HCT116 (cell line): ENCODE measurements around the gene CDHR1. TPM values are rescaled to one million over a fixed set of nuclear protein-coding genes. Genes with fewer than 3 reads are reported as not detected.

Experiments
- ATAC-seq: fragments of 200-7000 bp; cut with Tn5 transposase; 2 replicates; pipeline ENCODE4 v1.9.1; 2020; ENCODE audit warnings: mild to moderate bottlenecking, moderate library complexity
- BruUV-seq: library from RNA; stranded (reverse); fragments of 400-500 nt; replicated peaks from 2 replicates; lab custom pipeline; 2021; lab: Mats Ljungman, UMichigan
- CTCF ChIA-PET: fragments of 300-600 bp; sonication (Branson Sonifier 250); formaldehyde crosslinking; loops from one replicate; lab custom pipeline; 2021; ENCODE audit warnings: antibody characterized with exemption; lab: Charles Lee
- POLR2A ChIA-PET: fragments of 300-600, 350-600 bp; sonication (Branson Sonifier 250); formaldehyde crosslinking; loops from one replicate; lab custom pipeline; 2021; ENCODE audit warnings: antibody characterized with exemption; lab: Charles Lee
- RAD21 ChIA-PET, 2 experiments: fragments of 300-600 bp; sonication (Branson Sonifier 250); formaldehyde crosslinking; loops; one replicate each; lab custom pipeline; 2023; ENCODE audit warnings: low total read pairs in 2 of 2; ENCODE audit not compliant: uncharacterized antibody in 2 of 2, unreplicated experiment in 2 of 2, low non-redundant PET in 1 of 2; lab: Charles Lee
- DNase-seq: peaks from one replicate; pipeline ENCODE4 v3.0.0-alpha.2; 2010; ENCODE audit warnings: low read depth, low spot score
- H2AFZ ChIP-seq: fragments of 200-600 bp; shearing (Covaris generic), sonication (generic); 2 replicates; pipeline ENCODE4 v1.6.1; 2017; ENCODE audit warnings: low read depth, mixed run types, mixed read lengths, antibody characterized with exemption, low read length; ENCODE audit not compliant: poor library complexity, severe bottlenecking
- H3K27ac ChIP-seq: 2 replicates; pipeline ENCODE4 v1.5.1; 2012; ENCODE audit warnings: low read depth, low read length
- H3K27me3 ChIP-seq: fragments of 200-600 bp; sonication (generic); 2 replicates; pipeline ENCODE4 v1.6.1; 2016; ENCODE audit warnings: mixed run types, low read length, mixed read lengths; ENCODE audit not compliant: insufficient read depth
- H3K36me3 ChIP-seq, 2 experiments: fragments of 200-500 bp in 1 of 2; fragments of 200-600 bp in 1 of 2; sonication (Bioruptor generic) in 1 of 2; sonication (generic) in 1 of 2; 2 replicates each; pipeline versions ENCODE4 v1.5.1 to v1.6.1; 2014 to 2016; ENCODE audit warnings: low read length in 2 of 2, inconsistent platforms in 1 of 2, mixed read lengths in 1 of 2, mixed run types in 1 of 2; ENCODE audit not compliant: insufficient read depth in 2 of 2, control insufficient read depth in 1 of 2
- H3K4me1 ChIP-seq, 2 experiments: fragments of 200-600 bp in 1 of 2; sonication (generic) in 1 of 2; 2 replicates each; pipeline versions ENCODE4 v1.5.1 to v1.6.1; 2012 to 2017; ENCODE audit warnings: low read length in 2 of 2, inconsistent platforms in 1 of 2, mild to moderate bottlenecking in 1 of 2, mixed read lengths in 1 of 2, mixed run types in 1 of 2, moderate library complexity in 1 of 2; ENCODE audit not compliant: insufficient read depth in 2 of 2, control insufficient read depth in 1 of 2
- H3K4me2 ChIP-seq: fragments of 200-600 bp; sonication (generic); 2 replicates; pipeline ENCODE4 v1.6.1; 2017; ENCODE audit warnings: mixed run types, low read length, mixed read lengths
- H3K4me3 ChIP-seq, 2 experiments: fragments of 200-600 bp in 1 of 2; sonication (generic) in 1 of 2; replicated peaks in 1 of 2; 2 replicates each; pipeline ENCODE4 v1.5.1; 2011 to 2016; ENCODE audit warnings: low read length in 2 of 2, control low read depth in 1 of 2, low read depth in 1 of 2, mild to moderate bottlenecking in 1 of 2, mixed read lengths in 1 of 2, mixed run types in 1 of 2
- H3K79me2 ChIP-seq: fragments of 200-600 bp; sonication (generic); 2 replicates; pipeline ENCODE4 v1.6.1; 2017; ENCODE audit warnings: mild to moderate bottlenecking, mixed run types, low read length, moderate library complexity, mixed read lengths; ENCODE audit not compliant: insufficient read depth
- H3K9ac ChIP-seq: fragments of 200-600 bp; sonication (generic); 2 replicates; pipeline ENCODE4 v1.6.1; 2016; ENCODE audit warnings: low read length, mixed read lengths
- H3K9me2 ChIP-seq: fragments of 200-600 bp; sonication (generic), shearing (Covaris generic); 2 replicates; pipeline ENCODE4 v1.6.1; 2017; ENCODE audit warnings: mixed run types, mild to moderate bottlenecking, moderate library complexity; ENCODE audit not compliant: insufficient read depth
- H3K9me3 ChIP-seq, 2 experiments: fragments of 200-500 bp in 1 of 2; fragments of 200-600 bp in 1 of 2; sonication (Bioruptor generic) in 1 of 2; sonication (generic) in 1 of 2; 2 replicates each; pipeline ENCODE4 v1.6.1; 2014 to 2017; ENCODE audit warnings: low read length in 2 of 2, mixed read lengths in 2 of 2, inconsistent platforms in 1 of 2, low read depth in 1 of 2, mild to moderate bottlenecking in 1 of 2, mixed run types in 1 of 2, moderate library complexity in 1 of 2; ENCODE audit not compliant: control insufficient read depth in 1 of 2, insufficient read depth in 1 of 2
- H4K20me1 ChIP-seq: fragments of 200-600 bp; sonication (generic), shearing (Covaris generic); 2 replicates; pipeline ENCODE4 v1.6.1; 2017; ENCODE audit warnings: mixed run types, mild to moderate bottlenecking, moderate library complexity; ENCODE audit not compliant: insufficient read depth
- CBX3 ChIP-seq: IDR thresholded peaks from 2 replicates; pipeline ENCODE4 v1.6.1; 2012; ENCODE audit warnings: low read depth
- CTCF ChIP-seq, 3 experiments: fragments of 200-600 bp in 1 of 3; sonication (generic) in 1 of 3; IDR thresholded peaks in 2 of 3; conservative IDR thresholded peaks in 1 of 3; 2 replicates each; pipeline ENCODE4 v1.5.1; 2012 to 2017; ENCODE audit warnings: low read depth in 2 of 3, low read length in 2 of 3, antibody characterized with exemption in 1 of 3, borderline replicate concordance in 1 of 3, control low read depth in 1 of 3, mild to moderate bottlenecking in 1 of 3, mixed read lengths in 1 of 3, mixed run types in 1 of 3, moderate library complexity in 1 of 3; ENCODE audit not compliant: insufficient read depth in 1 of 3
- EZH2phosphoT487 ChIP-seq: fragments of 200-600 bp; IDR thresholded peaks from 2 replicates; pipeline ENCODE4 v1.6.1; 2018; ENCODE audit warnings: antibody characterized with exemption, borderline replicate concordance
- FOSL1 ChIP-seq: IDR thresholded peaks from 2 replicates; pipeline ENCODE4 v1.6.1; 2012; ENCODE audit warnings: low read depth
- RAD21 ChIP-seq: IDR thresholded peaks from 2 replicates; pipeline ENCODE4 v1.6.1; 2012; ENCODE audit warnings: low read depth, mild to moderate bottlenecking
- intact Hi-C: fragments of 100-400 bp; cut with micrococcal nuclease; formaldehyde crosslinking; loops from 2 replicates; pipeline ENCODE4 v1.10.0; 2022
- total RNA-seq: library from RNA; stranded (reverse); gene quantifications from one replicate; pipeline ENCODE4 v1.2.1, GENCODE V29; 2021; ENCODE audit not compliant: unreplicated experiment
- TF ChIP-seq, protein P1 (sequence below): IDR thresholded peaks from 2 replicates; pipeline ENCODE4 v1.6.1; 2012

Gene CDHR1
- total RNA-seq, 1 experiment from 2014 or later: not detected

DNA sequence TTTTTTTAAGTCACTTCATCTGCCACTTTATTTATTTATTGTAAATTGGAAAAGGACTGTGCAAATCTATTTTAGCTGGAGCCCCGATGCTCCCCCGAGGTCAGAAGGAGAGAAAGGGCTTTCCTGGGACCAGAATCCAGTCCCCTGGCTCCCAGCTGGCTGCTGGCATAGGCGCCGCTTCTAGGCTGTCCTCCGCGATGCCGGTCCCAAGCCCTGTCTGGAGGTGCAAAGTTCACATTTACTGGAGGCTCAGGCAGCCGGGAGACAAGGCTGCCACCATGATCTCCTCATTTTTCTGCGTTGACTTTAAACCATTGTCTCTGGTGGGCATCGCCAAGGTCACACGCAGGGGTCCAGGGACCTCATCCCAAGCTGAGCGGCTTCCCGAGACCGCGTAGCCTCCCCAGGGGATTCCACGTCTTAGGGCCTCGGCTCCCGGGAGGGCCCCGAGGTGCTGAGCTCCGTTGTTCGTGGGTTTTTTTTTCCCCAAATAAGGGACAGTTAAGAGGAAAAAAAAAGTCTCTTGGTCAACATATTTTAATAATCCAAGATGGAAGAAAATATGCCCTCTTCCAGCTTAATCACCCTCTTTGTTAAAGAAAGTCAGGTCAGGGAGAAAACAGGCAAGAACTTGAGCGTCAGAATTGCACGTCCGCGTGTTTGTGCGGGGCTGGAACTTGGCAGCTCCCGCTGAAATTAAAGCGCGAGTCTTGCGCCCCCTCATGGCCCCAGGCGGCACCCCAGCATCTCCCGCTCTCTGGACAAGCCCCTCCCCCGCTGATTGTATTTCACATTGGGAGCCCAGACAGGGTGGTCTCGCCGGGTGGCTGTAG, 62.4 kb downstream of the CDHR1 start:
- peaks cover 0 to 9% of the 10 kb centered on the region in 2 experiments; a peak in 2 of 4 replicates for H3K4me1 ChIP-seq
- BruUV-seq: no TSS peak
- RAD21 ChIA-PET: no interaction called here
- H3K27me3 ChIP-seq: no peaks in the 10 kb centered on the region
- peak; percentile 46 for DNase-seq
- ATAC-seq: peak; percentile 91
- no peak for TF ChIP-seq EZH2phosphoT487
- peak; percentile 57 to 88 (median 85); a peak in 5 of 6 replicates for TF ChIP-seq CTCF (IDR thresholded peaks at IDR 0.05 in 2 of 3, conservative IDR thresholded peaks at IDR 0.05 in 1 of 3; ENCODE audit: borderline replicate concordance in 1 of 3, insufficient read depth in 1 of 3, low read depth in 2 of 3, low read length in 2 of 3)
- no peak for TF ChIP-seq FOSL1
- TF ChIP-seq, protein P1, sequence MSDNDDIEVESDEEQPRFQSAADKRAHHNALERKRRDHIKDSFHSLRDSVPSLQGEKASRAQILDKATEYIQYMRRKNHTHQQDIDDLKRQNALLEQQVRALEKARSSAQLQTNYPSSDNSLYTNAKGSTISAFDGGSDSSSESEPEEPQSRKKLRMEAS: peak; percentile 94
- 0 out of 2 replicates have a peak, but pooled peaks have one; percentile 64 for TF ChIP-seq CBX3
- TF ChIP-seq RAD21: peak; percentile 55
- CTCF ChIA-PET: interaction anchor here (0.7 to 2.4 kb wide), 11 partner anchors 11 to 280 kb away, joined by 3 to 15 read pairs (median 4); no protein-coding TSS in a partner anchor
- H3K9me3 ChIP-seq: no peaks in the 10 kb centered on the region
- no peak overlapping the region for H3K9ac ChIP-seq
- H3K79me2 ChIP-seq: no peaks in the 10 kb centered on the region
- peak overlapping the region; percentile 91 for H2AFZ ChIP-seq
- H3K27ac ChIP-seq: no peak overlapping the region
- no peaks in the 10 kb centered on the region for H4K20me1 ChIP-seq
- POLR2A ChIA-PET: no interaction called here
- H3K36me3 ChIP-seq: no peaks in the 10 kb centered on the region
- H3K9me2 ChIP-seq: no peaks in the 10 kb centered on the region
- no peak overlapping the region for H3K4me3 ChIP-seq
- intact Hi-C loops: no loop called here
- peak overlapping the region; percentile 51 for H3K4me2 ChIP-seq
